Esophagus muscularis mucosa (tissue), 4 donors: ENCODE results near the gene TUFT1.

Experiments used
- CTCF ChIP-seq, 3 experiments: fragments of 200-600 bp in 2 of 3; fragments of 450-650 bp in 1 of 3; sonication (generic) in 2 of 3; IDR thresholded peaks; one replicate each; pipeline ENCODE4 v1.5.1; 2017 to 2019; ENCODE audit warnings: antibody characterized with exemption in 3 of 3, mild to moderate bottlenecking in 2 of 3, moderate library complexity in 1 of 3
- EP300 ChIP-seq: sonication (generic); formaldehyde crosslinking; IDR thresholded peaks from one replicate; pipeline ENCODE4 v1.6.1; 2017; ENCODE audit warnings: antibody characterized with exemption
- POLR2A ChIP-seq: fragments of 450-650 bp; IDR thresholded peaks from one replicate; pipeline ENCODE4 v1.6.1; 2017; ENCODE audit warnings: antibody characterized with exemption, moderate library complexity, mild to moderate bottlenecking, low read depth
- POLR2AphosphoS5 ChIP-seq, 2 donors: sonication (generic); formaldehyde crosslinking; IDR thresholded peaks; one replicate each; pipeline ENCODE4 v1.6.1; 2017; ENCODE audit warnings: antibody characterized with exemption in 2 of 2

DNA sequence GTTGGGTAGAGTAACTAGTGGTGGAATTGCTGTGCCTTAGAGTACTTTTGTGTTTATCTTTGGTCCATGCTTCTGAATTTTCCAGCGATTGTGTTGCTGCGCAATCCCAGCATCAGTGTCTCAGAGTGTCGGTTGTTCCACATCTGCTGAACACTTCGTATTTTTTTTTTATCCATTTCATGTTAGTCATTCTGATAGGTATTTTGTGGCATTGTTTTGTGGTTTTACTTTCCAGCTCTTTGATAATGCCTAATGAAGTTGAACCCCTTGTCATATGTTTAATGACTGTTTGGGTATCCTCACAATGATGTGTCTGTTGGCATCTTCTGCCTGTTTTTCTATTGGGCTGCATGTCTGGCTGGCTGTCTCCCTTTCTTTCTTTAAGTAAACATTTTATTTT, 13.6 kb downstream of the TUFT1 start:
- TF ChIP-seq EP300, result no peak
- TF ChIP-seq CTCF (IDR thresholded peaks at IDR 0.05), result no peak
- TF ChIP-seq POLR2AphosphoS5 (IDR thresholded peaks at IDR 0.05), result no peak
- no peak for TF ChIP-seq POLR2A
